GM21786 (cell line): ENCODE measurements around the gene MAP2K3.
A peak's percentile ranks its signal among the peaks of the same experiment; 100 is the strongest.

Experiments
- ATAC-seq: cut with Tn5 transposase; IDR thresholded peaks from one replicate; pipeline ENCODE4 v1.9.1; 2021; ENCODE audit not compliant: unreplicated experiment

Gene MAP2K3

GRCh38 chr17:21284319-21285163 is at the start of gene MAP2K3:
TSS of gene MAP2K3 (plus strand) at chr17:21284711. CDS start at chr17:21284921, 210 bp downstream.
- ATAC-seq: peak; percentile 65

GRCh38 chr17:21235921-21236320 is 48.6 kb upstream of the MAP2K3 start:
- no peak for ATAC-seq

DNA sequence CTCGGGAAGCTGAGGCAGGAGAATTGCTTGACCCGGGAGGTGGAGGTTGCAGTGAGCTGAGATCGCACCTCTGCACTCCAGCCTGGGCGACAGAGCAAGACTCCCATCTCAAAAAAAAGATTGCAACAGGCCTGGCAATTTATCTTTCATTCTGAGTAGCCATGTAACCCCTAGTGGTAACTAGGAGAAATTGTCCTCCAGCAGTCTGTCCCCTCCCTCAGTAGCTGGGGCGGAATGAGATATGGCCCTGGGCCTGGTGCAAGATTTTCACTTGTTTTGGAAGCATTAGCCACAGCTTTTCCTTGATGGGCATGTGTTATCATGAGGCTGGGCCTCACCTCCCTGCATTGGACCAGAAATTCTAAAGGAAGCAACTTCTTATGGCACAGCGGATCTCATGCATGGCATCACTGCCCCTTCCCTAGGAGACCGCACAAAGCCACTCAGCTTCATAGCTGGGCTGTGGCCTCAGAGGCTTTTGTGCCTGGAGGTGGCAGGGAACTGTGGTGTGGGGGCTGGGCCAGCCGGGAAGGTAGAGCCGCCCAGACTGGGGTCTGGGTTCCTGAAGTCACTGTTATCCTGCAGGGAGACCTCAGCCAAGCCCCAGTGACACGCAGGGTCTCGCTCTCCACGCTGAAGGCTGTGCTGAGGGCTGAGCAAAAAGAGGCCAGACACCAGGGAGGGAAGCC is 44.7 kb upstream of the MAP2K3 start:
- ATAC-seq: no peak

GRCh38 chr17:21240369-21241055 is 44.0 kb upstream of the MAP2K3 start:
- no peak for ATAC-seq

GRCh38 chr17:21241564-21241963 is 42.9 kb upstream of the MAP2K3 start:
- no peak for ATAC-seq

DNA sequence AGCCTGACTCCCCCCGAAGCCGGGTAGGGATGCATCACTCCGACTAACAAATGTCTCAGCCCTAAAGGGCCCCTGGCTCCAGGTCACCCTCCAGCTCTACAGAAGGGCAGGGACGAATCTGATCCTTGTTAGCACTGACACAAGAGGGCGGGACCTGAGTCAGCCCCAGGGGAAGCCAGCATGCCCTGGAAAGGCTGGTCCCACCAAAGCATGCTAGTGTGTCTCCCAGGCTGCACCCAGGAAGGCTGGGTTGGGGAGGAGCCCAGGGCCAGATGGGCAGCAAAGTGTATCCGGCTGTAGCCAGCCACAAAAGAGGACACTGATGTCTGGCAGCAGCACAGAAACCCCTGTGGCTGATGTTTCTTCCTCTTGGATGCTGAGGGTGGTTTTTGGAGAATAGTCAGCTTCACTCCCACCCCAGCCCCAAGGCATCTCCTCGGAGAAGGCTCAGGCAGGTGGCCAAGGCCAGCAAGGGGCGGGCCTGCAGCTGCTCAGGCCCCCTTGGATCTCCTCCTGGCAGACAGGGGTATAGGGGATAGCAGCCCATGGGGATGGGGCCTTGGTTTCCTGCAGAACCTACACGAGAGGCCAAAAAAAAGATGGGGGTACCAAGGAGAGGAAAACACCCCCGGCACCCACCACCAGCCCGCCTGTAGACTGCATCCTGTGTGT is 42.3 kb upstream of the MAP2K3 start:
- ATAC-seq: no peak

DNA sequence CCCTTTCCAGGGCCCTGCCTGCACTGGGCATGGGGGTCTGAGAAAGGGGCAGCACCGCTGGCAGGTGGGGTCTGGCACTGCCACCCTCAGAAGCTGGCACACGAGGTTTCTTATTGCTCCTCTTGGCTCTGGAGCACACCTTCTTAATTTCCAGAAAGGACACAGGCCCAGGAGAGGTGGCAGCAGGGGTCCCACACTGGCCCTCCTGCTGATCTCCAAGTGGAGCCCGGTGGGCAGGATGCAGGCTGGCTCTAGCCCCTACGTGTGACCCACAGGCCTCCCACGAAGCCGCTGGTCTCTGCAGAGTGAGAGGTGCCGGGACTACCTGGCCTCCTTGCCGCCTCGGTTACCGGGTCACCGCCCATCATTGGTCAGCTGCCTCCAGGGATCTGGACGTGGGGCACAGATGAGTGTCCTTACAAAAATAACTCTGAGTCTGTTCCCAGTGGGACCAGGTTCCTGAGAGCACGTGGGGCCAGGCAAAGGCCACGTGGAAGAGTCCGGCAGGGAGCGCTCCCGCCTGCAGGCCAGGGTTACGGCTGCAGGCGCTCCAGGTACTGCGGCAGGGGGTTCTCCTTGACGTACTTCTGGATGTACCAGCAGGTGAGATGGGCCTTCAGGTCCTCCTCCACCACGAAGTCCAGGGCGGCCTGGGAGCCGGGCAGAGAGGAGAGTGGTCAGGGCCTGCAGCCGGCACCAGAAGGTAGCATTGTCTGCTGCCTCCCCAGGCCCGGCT is 41.6 kb upstream of the MAP2K3 start:
- no peak for ATAC-seq

GRCh38 chr17:21243516-21244303 is 40.8 kb upstream of the MAP2K3 start:
- no peak for ATAC-seq

GRCh38 chr17:21245639-21246084 is 38.8 kb upstream of the MAP2K3 start:
- ATAC-seq: no peak

DNA sequence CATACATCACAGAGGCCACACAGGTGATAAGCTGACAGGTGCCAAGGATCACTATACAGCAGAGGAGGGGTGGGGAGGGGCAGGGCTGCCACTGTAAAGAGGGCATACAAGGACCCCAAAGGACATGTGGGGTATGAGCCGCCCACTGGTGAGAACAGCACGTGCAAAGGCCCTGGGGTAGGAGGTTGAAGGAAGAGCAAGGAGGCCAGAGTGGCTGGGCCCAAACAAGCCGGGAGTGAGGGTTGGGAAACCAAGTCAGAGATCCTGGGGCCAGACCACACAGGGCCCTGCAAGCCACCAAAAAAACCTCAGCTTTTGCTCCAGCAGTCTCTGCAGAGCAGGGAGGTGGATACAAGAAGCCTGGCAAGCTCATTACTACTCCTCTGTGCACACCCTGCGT is 37.8 kb upstream of the MAP2K3 start:
- ATAC-seq: no peak

- no peak for ATAC-seq
Measured at GRCh38 chr17:21247552-21248258, 36.8 kb upstream of the MAP2K3 start.

GRCh38 chr17:21248500-21248899 is 36.0 kb upstream of the MAP2K3 start:
- ATAC-seq: no peak

DNA sequence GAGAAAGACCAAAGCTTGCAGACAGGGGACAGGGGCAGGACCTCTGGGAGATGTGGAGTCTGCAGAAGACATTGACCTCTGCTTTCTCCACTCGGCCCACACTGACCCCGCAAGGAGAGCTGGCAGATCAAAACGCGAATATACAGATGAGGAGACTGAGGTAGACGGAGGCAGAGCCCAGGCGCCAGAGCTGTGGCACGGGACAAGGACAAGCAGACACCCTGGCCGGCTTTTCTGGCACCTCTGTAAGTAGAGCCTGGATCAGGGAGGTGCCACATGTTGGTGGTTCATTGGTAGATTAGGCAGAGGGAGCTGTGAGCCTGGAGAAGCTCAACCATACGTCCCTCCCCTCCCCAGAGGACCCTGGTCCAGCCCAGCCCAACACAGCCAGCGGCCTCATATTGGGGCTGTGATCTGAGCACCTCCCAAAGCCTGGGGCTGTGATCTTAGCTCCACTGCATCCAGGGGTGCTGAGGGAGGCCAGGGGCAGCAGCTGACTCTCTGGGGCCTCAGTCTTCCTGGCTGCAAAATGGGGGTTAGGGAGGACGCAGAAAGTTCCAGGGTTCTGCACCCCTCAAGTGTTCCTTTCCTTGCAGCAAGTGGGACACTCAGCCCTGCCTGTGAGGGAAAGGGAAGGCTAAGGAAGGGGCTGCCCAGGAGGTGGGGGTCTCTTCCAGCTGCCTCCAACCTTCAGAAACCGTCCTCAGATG is 35.3 kb upstream of the MAP2K3 start:
- no peak for ATAC-seq

DNA sequence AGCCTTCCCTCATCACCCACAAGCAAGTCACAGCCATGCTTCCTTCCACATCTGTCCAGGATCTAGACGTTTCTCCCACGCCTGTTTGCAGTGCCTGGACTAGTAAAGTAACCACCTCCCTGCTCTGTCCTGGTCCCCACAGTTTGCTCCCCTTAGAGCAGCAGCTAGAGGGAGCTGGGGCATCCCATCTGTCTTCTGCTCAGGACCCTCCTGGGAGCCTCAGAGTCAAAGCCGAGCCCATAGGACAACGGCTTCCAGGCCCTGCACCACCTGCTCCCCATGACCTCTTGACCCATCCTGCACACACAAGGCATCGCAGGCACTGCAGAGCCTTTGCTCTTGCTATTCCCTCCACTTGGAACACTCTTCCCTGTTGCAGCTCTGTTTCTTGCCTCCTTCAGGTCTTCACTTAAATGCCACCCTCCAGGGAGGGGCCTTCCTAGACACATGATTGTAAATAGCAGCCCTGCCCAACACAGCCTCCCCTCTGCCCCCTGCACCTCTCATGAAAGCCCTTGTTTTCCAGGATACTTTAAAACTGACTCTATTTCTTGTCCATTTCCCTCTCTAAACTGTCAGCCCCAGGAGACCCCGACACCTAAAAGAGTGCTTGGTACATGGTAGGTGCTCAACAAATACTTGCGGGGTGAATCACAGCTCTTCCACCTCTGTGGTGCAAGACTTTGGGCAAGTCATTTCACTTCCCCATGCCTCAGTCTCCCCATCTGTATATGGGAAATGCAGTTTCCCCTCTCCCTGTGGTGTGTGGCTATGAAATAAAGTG is 34.4 kb upstream of the MAP2K3 start:
- ATAC-seq: no peak

DNA sequence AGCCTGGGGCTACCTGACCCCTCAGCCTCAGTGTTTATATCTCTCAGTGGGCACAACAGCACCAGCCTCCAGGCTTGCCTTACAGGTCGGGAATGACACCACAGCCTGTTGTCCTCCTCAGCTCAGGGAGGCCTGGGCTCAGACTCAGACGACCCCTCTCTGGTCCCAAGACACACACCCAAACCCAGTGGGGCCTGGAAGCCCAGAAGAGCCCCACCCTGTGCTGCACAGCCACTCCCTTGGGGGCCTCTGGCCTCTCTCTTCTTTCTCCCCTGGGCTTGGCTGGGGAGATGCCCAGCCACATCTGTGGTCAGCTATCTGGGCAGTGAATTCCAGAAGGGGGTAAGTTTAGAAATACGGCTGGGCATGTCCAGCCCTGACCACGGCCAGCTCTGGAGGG is 33.7 kb upstream of the MAP2K3 start:
- ATAC-seq: no peak

DNA sequence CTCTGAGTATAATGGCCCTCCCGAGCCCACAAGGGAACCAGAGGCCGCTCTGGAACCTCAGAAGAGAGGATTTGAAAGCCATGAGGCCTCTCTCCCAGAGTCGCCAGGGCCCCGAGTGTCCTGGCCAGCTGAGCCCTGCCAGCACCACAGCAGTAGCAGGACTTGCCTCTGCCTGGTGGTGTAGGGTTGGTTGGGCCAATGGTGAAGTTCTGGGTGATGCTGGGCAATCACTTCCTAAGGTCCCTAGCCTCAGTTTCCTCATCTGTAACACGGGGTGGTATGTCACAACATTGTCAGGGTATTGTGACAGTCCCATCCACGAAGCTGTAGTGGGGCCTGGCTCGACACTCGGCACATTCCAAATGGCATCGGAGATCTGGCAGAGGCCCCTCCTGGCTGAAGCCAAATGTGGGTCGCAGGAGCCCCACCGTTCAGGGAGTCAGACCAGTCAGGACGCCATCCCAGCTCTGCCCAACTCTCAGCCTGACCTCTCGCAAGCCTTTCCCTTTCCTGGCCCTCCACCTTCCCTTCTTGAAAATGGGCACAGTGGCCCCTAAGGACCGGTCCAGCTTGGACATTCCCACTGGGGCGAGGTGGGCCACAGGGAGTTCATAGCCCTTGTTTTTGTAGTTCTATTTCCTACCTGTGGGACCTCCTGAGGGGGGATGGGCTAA is 33.0 kb upstream of the MAP2K3 start:
- no peak for ATAC-seq

DNA sequence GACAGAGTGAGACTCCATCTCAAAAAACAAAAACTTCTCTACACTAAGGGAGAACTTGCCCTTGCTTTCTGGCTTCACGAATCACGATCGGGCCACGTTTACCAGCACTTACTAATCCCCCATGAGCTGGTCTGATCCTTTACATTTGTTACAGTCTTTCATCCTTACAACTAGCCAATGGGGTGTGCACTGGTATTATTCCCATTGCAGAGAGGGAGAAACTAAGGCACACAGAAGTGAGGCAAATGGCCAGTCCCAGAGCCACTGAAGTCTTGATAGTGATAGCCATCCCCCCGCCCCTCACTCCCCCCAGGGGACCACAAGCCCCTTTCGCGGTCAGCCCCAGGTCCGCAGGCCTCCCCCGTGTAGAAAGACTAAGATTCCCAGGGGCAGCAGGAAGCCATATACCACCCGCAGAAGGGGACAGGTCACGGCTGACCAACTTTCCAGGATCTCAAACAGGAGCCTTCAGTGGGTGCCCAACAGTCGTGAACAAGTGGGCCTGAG is 32.2 kb upstream of the MAP2K3 start:
- no peak for ATAC-seq
